SK-N-MC (cell line): ENCODE measurements around the gene ARID1B.

Experiments used
- EZH2 ChIP-seq: fragments of 200-600 bp; sonication (generic); IDR thresholded peaks from one replicate; pipeline ENCODE4 v1.6.1; 2017; ENCODE audit warnings: antibody characterized with exemption
- POLR2AphosphoS5 ChIP-seq: IDR thresholded peaks from 2 replicates; pipeline ENCODE4 v1.6.1; 2012; ENCODE audit warnings: mild to moderate bottlenecking, low read depth, low read length, borderline replicate concordance

GRCh38 chr6:156803353-156803752, 26.2 kb downstream of the ARID1B start:
- TF ChIP-seq POLR2AphosphoS5 = no peak
- no peak for TF ChIP-seq EZH2
